HG03521 (cell line): ENCODE measurements around the gene DCTN5.

Experiments used
- ATAC-seq: cut with Tn5 transposase; IDR thresholded peaks from one replicate; pipeline ENCODE4 v1.9.1; 2021; ENCODE audit warnings: mild to moderate bottlenecking, moderate library complexity; ENCODE audit not compliant: unreplicated experiment

DCTN5 gene

GRCh38 chr16:23724096-23724784, 83.0 kb downstream of the DCTN5 start:
- no peak for ATAC-seq

- ATAC-seq: no peak
These were observed 83.5 kb downstream of the DCTN5 start for GRCh38 chr16:23724785-23725131.

- no peak for ATAC-seq
These were observed 85.4 kb downstream of the DCTN5 start for GRCh38 chr16:23726710-23727109.
